ENCODE measurements around the gene MYDGF.
A peak's percentile ranks its signal among the peaks of the same experiment; 100 is the strongest.

The MYDGF gene

DNA sequence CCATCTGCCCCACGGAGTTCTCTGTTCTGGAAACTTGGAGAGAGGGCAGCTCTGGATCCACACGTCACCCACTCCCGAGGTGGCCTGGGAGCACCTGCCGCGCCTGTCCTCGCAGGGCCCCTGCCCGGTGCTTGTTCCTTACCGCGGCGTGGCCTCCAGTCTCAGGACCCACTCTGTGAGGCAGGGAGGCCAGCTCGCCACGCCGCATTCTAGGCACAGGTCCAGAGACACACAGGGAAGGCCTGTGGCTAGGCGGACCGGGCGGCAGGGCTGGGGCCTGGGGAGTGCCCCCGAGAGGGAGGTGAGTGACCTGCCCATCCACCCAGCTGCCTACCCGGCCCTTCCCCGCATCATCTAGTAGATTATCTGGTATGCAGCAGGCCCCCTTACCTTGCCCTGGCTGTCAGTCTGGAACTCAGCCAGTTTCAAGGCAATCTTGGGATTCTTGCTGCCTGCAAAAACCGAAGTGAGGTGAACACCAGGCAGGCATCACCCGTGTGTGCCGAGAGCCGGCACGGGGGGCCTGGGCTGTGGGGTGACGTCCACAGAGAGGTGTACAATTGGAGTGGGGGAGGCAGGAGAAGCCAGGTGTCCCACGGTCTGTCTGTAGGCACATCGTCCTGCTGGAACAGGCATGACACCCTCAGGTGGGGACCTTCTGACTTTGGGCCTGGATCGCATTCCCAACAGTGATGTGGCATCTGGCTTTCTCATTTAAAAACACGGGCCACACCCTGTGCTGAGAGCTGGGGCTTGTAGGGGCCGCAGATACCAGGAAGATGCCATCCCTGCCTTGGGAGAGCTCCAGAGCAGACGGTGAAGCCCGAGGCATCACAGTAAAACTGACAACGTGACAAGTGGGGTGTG is 29.9 kb upstream of the MYDGF start:
- no peak for DNase-seq

DNA sequence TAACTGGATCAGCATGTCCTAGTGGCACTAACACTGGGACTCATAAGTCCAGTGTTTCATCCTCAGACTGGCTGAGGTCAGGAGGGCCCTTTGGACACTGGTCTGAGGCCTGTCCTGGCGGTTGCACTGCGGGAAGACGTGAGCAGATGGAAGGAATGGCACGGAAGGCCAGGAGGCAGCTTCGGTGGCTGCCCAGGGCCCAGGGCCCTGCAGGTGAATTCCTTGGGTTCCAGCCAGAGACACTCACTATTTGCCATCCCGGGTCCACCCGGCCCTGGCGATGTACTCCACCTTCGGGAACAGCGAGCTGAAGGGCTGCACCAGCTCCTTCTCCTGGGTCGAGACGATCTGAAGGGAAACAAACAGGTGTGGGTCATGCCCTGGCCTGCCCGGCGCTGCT is 27.2 kb upstream of the MYDGF start:
- no peak for DNase-seq

DNA sequence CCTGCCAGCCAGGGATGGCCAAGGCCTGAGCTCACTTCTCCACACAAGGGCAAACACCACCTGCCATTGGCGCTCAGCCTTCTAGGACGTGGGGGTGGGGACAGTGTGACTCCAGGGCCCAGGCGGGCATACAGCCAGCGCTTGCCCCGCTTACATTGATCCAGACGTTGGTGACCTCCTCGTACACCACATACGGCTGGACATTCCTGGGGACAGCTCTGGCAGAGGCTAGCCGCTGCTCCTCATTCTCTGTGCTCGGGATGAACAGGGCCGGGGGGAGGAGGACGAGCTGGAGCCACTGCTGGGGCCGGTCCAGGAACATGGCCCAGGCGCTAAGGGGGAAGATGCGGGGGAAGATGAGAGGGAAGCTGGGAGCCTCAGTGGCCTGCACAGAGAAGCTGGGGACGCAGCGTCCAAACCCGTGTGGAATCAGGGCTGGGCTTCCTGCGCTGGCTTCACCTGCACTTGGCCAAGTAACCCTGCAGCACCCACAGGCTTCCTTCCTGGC is 25.1 kb upstream of the MYDGF start:
- DNase-seq, result no peak

DNA sequence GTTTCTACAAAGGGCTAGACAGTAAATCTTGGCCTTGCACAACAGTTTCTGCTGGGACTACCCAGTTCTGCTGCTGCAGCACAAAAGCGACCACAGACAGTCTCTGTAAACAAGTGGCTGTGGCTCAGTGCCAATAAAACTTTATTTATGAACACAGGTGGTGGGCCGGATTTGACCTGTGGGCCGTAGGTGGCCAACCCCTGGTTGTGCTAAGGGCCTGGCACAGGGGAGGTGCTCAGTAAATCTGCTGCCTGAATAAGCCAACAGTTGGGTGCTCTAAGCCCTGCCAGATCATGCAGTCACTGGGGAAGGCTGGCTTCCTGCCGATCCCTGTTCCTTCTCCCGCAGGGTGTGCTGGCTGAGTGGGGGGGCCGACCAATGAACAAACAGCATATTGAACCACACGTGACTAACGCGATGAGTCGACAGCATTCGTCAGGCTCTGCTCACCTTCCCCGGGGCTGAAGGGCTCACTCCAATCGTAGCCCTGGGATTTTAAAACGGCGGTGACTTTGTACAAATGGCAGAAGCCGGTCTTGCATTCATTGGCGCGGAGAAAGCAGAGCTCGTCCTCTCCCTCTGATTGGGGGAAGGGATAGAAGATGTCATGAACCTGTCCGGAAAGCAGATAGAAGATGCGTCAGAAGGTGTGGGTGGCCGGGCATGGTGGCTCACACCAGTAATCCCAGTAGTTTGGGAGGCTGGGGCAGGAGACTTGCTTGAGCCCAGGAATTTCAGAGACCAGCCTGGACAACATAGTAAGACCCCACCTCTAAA is 24.3 kb upstream of the MYDGF start:
- DNase-seq, result peak; percentile 90

DNA sequence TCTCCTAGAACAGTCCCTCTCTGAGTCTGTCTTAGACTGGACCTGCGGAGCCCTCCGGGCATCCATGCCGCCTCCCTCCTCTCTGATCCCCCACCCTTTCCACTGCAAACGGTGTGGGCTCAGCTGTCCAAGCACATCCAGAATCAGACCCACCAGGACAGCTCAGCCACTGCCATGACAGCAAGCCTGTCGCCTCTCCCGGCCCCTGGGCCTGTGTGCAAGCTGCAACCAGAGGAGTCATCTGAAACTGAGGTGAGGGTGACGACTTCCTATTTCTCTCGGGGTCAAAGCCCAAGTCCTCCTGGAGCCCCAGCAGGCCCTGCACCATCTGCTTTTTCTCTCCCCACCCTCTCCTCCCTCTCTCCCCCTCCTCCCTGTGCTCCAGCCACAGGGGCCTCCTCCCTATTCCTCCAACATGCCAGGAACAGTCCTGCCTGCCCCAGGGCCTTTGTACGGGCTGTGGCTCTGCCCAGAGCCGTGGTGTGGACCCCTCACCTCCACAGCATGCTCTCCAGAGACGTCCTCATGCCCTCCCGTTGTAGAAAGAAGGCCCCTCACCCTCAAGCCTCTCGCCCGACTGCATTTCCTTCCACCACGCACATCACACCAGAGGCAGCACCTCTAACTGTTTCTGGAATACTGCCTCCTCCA is 23.5 kb upstream of the MYDGF start:
- no peak for DNase-seq

DNA sequence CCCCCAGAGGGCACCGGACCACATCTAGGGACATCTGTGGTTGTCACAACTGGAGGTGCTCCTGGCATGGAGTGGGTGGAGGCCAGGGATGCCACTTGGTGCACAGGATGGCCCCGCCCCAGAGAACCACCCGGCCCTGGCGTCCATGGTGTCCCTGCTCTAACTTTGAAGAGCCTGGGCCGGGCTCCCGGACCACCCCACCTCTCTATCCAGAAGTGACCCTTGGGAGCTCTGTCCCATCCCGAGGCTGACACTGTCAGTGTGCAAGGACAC is 22.9 kb upstream of the MYDGF start:
- DNase-seq, result no peak

DNA sequence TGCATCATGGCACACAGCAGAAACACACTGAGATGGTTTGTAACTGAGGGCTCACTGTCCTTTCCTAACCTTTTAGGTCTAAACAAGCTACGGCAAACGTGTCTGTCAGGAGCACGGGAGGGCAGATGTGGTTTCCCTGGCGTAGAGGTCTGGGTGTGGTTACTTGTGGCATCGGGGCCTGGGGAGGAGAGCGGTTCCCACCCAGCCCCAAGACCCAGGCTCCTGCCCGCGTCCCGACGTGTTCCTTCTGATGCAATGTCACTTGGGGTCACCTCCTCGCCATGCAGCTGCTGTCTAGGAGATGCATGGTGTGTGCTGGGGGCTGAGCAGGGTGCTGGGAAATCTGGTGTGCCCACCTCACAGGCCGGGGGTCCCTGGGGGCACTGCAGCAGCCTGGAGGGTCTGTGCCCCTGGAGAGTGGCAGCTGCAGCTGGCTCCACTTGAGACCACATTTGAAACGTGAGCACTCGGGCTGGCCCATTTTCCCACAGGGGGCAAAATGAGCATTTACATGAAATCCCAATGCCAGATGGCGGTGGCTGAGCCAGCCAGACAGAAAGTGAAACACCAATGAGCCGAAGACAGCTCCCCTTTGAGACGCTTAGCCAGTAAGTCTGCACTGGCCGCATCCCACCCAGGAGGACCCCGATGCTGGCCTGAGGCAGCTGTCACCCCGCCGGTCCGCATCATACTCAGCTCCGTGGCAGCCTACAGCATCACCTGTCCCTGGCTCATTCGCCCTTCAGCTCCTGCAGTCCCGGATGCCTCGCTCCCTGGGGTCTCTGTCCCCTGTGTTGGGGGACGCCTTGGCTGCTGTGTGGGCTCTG is 22.3 kb upstream of the MYDGF start:
- peak; percentile 64 for DNase-seq

DNA sequence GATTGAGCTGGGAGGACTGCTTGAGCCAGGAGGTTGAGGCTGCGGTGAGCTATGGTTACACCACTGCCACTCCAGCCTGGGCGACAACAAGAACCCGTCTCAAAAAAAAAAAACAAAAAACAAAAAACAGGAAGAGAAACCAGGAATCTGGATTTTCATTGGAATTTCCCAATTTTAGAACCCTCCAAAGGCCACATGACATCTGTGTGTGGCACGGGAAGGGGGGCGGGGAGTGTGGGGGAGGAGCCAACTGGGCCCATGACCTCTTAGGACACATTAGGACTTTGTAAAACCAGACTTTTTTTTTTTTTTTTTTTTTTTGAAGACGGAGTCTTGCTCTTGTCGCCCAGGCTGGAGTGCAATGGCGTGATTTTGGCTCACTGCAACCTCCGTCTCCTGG is 21.2 kb upstream of the MYDGF start:
- no peak for DNase-seq

DNA sequence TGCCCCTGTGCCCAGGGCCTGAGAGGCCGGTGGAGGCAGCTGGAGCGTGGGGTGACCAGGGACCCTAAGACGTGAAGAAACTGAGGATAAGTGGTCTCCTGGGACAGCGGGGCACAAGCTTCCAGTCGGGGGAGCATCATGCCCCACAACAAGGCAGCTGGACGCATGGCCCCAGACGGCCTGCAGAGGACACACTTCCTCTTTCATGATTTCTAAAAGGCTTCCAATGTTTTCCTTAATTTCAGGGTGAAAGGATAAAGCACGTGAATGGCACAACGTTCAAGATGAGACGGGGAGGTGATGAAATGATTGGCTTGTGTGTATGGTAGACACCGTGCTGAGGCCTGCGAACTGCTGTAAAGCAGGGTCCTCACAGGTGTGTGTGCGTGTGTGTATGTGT is 20.2 kb upstream of the MYDGF start:
- no peak for DNase-seq

DNA sequence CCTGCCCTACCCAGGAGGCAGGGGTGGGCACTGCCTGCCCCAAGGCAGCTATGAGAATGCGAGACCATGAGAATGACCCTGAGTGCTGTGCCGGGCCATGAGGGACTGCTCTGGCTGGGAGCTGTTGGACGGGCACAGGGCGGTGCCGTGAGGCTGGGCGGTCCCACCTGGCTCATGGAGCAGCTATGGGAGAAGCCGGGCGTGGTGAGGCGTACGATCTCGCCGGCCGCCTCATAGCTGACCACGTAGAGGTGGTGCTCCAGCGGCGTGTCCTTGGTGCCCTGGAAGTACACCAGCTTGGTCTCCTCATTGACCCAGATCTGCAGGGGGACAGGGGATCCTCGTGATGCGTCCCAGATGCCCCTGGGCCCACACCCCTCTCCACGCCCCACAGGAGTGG is 19.3 kb upstream of the MYDGF start:
- no peak for DNase-seq

DNA sequence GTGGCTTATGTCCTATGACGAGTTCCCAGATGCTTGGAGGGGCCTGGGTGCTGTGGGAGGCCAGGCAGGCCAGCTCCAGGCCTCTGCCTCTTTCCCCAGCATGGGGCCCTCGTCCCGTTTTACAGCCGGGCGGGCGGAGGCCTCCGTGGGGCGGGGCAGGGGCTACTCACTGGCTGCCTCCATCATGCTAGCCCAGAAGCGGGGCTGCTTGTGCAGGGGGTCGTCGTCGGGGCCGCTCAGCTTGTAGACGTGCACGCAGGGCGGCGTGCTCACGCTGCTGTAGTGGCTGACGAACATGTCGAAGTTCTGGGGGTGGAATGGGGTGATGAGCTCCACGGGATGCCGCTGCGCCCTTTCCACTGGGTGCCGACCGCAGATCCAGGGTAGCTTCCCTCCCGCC is 18.4 kb upstream of the MYDGF start:
- no peak for DNase-seq

DNA sequence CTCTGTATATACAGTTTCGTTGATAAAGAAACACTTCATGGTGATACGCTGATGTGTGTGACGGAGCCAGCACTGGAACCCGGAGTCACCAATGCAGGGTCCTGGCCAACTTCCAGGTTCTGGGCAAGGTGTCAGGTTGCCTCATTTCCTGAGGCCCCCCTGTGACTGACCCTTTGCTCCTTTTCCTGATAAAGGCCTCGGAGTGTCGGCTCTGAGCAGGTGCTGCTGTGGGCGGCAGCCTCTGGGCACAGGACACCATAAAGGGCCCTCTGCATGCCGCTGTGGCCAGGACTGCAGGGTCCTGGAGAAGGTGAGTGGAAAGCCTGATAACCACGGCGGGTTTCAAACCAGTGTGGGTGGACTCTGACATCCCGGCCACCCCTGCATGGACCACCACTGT is 17.3 kb upstream of the MYDGF start:
- DNase-seq, result no peak

DNA sequence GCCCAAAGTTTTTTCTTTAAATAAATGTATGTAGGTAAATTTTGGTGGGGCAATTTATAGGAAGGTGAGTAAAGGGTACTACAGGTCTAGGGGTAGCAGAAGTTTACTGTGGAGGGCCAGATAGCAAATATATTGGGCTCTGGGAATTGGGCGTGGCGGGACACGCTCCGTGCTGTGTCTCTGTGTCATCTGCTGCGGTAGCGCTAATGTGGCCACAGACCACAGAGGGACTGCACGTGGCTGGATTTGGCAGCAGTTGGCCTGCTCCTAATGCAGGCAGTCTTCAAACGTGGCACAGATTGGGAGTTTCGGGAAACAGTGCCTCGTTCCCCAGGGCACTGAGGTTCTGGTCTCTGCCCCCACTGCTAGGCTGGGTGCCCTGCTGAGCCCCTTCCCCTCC is 16.6 kb upstream of the MYDGF start:
- DNase-seq, result no peak

DNA sequence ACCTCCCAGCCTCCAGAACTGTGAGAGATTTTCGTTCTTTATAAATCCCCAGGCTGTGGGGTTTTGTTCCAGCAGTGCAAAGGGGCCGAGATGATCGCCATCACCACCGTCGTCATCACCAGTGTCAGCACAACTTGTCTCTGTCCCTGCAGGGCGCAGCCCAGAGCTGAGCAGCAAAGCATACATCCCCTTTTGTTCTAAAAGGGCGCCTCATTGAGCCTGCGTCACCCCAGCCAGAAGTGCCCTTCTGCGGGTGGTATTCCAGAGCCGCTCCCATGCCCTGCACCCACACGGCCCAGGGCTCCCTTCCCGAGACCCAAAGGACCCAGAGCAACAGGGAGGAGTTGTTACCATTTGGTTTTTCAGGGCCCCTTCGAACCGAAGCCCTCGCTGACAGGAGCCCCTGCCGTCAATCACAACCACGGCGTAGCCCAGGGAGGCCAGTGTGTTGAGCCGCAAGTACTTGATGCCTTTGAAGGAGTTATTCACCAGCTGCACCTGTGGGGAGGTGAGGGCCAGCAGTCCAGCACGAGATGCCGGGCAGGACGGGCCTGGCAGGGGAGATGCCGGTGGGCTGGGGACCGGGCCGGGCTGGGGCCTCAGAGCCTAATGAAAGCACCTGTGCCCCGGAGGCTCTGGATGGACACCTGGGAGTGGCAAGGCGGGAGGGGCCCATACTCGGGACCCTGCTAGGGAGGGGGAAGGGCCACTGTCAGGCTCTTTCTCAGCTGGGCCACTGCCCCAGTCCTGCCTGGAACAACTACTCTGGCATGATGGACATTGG is 14.4 kb upstream of the MYDGF start:
- DNase-seq, result no peak

DNA sequence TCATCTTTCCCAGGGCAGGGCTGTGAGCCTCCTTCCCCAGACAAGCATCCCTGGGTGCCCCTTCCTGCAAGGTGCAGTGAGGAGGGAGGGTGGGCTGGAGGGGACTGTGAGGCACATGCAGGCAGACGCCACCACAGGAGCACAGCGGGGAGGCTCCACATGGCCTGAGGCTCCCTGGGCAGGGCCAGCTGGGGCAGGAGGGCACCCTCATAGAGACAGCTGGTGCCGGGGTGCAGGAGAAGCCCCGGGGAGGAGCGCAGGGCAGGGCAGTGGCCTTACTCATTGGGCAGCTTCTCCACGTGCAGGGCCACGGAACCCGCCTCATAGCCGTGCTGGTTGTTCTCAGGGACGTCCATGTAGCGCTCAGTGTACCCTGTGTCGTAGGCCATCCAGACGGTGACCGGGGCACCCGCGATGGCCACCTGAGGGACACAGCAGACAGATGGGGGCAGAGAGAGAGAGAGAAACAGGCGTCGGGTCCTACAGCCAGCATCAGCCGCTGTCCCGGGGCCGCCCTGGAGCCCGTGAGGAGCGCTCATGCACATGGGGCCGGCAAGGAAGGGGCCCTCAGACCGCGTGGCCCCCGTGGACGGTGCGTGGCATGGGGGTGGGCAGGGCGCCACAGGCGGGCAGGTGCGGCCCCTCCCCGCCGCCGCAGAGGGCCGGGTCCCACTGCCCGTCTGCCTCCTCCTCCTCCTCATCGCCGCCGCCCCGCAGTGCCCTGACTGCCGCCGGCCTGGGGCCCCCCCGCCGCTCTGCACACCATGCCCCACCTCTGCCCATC is 12.5 kb upstream of the MYDGF start:
- no peak for DNase-seq

DNA sequence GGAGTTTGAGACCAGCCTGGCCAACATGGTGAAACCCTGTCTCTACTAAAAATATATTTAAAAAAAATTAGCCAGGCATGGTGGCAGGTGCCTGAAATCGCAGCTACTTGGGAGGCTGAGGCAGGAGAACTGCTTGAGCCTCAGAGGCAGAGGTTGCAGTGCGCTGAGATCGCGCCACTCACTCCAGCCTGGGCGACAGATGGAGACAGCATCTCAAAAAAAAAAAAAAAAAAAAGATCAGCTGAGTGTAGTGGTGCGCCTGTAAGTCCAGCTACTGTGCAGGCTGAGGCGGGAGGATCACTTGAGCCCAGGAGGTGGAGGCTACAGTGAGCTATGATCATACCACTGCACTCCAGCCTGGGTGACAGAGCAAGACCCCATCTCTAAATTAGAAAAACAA is 9.9 kb upstream of the MYDGF start:
- DNase-seq, result peak; percentile 7

DNA sequence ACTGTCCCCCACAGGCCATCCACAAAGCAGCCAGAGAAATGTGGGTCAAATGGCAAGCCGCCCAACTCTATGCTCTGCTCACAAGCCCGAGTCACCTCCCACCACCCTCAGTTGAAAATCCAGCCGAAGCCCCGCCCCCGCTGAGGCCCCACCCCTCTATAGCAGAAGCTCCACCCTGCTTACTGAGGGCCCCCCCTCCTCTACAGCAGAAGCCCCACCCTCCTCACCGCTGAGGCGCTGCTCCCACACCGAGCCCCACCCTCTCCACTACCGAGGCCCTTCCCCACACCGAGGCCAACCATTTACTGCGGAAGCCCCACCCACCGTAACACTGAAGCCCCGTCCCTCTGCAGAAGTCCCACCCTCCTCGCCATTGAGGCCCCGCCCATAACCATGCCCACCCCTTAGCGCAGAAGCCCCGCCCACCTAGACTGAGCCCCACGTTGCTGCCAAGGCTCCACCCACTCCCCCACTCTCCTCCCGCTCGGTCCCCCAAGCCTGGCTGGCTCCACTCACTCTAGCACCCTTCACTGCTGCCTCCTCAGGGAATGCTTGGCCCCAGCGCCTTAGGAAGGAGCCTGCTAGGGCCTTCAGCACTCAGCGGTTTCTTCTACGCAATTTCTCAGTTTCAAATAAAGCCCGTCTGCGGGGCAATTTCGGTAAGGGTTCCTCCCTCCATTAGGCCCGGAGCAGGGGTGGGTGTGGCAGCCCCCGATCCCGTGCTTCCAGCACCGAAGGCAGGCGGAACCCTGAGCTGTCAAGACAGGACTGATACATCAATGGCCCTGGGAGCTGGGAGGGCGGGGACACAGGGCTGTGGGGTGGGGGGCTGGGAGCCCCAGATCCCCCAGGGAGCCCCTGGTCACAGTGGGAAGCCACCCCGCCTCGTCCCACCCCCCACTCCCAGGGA is 9.0 kb upstream of the MYDGF start:
- DNase-seq, result no peak

DNA sequence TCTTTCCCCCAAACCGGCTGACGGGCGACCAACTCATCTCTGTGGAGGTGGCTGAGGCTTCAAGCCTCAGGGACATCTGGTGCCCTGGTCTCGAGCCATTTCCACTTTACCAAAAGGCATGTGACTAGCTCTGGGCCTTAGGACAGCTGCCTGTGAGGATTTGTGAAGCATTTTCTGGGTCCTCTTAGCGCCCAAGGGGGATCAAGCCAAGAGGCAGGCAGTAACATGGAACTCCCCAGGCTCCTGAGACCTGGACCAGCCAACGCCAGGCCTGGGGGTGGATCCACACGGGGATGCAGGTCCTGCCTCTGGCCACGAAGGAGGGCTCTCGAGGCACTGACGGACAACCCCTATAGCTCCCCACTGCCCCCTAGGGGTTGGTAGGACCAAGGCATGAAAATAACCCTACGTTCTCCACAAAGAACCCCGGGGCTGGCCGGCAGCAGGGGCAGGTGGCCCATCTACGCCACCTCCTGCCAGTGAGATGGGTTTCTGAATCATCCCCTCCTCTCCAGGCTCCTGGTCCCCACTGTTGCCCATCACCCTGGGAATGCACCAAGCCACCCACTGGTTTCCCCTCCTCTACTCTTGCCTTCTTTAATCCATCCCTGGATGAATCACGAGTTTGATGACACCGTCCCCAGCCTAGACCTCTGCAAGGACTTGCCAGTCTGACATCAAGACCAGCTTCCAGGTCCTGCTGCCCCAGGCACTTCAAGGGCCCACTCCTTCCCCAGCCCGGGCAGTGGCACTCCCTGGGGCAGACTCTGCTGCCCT is 7.0 kb upstream of the MYDGF start:
- peak; percentile 41 for DNase-seq

DNA sequence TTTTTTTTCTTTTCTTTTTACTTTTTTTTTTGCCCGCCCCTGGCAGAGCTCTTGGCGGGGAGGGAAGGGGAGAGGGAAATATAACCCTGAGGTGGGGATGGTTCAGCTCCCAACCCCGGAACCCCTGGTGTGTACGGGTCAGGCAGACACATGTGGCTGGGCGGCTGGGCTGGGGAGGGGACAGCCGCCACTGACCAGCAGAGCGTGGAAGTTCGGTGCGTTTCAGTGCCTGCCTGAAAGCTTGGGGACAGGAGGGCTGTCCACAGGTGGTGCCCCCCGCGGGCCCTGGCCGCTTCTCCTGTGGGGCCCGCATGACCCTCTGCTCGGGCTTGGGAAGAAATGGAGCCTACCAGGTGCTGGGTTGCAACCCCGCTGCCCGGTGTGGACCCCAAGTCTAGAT is 5.2 kb upstream of the MYDGF start:
- DNase-seq, result no peak
